ENCODE data around the gene PAK1. TPM values are rescaled to one million over a fixed set of nuclear protein-coding genes. Genes with fewer than 3 reads are reported as not detected.
"Not testable (repeated sequence)": the region's sequence is repeated elsewhere in the genome, so short reads cannot be mapped to it uniquely, and the experiment has no call there.

Gene PAK1
- polyA plus RNA-seq, 1 experiment: 70.3 TPM

GRCh38 chr11:77302752-77303151, 171.1 kb downstream of the PAK1 start:
- no peak for DNase-seq (ENCODE audit: low read depth, low spot score)
- Histone ChIP-seq H3K4me3 (ENCODE audit: low read depth, low read length) (no peak overlapping the region), H3K9me3 (ENCODE audit: control insufficient read depth, insufficient read depth, low read length) (no peaks in the 10 kb centered on the region), H3K27ac (ENCODE audit: low read depth, low read length) (no peak overlapping the region), H3K27me3 (ENCODE audit: control insufficient read depth, insufficient read depth, low read length) (no peaks in the 10 kb centered on the region)
- ChIA-PET POLR2A (no interaction called here), CTCF (no interaction called here)
- TF ChIP-seq CTCF (IDR thresholded peaks at IDR 0.05; ENCODE audit: low read depth, low read length): no peak

DNA sequence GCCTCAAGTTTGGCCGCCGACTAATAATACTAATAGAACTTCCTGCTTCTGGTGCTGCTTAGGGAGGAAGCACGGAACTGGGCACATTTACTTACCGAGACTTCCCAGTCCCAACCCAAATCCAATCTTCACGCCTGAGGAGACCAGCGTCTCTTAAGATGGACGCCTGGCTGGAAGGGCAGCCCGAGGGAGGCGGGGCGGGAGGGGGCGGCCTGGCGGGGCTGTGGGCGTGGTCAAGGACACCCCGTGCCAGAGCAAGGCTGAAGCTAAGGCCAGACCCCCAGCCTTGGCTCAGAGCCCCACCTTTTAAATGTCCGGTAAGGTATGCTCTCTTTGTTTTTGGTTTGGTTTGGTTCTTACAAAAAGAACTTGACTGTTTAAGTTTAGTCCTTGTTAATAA, 172.4 kb downstream of the PAK1 start, which contains the start of gene GDPD4:
TSS of gene GDPD4 (minus strand) at position 177 of the 400 bp plus-strand sequence. CDS start 16,549 bp downstream, outside the sequence.
- Histone ChIP-seq H3K27ac (ENCODE audit: low read depth, low read length) (no peak within 1 kb of the TSS), H3K9me3 (ENCODE audit: control insufficient read depth, insufficient read depth, low read length) (no peaks in the 10 kb centered on the region), H3K4me3 (ENCODE audit: low read depth, low read length) (no peak within 1 kb of the TSS), H3K27me3 (ENCODE audit: control insufficient read depth, insufficient read depth, low read length) (no peaks in the 10 kb centered on the region)
- ChIA-PET CTCF (no interaction called here), POLR2A (no interaction called here)
- no peak for TF ChIP-seq CTCF (IDR thresholded peaks at IDR 0.05; ENCODE audit: low read depth, low read length)
- DNase-seq (ENCODE audit: low read depth, low spot score): no peak

DNA sequence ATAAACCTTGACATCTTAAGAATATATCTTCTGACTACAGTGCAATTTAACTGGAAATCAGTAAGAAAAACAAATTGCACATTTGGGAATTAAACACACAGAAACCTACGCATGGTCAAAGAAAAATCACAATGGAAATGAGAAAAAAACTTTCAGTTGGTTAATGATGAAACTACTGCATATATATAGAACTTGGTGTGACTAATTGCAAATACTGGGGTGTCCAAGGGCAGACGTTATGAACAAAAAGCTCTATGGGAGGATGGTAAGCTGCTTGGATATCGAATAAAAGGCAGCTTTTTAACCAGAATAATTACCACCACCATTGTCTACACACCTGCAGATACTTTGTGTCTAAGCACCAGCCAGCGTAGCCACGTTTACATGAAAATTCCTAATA, 173.2 kb downstream of the PAK1 start:
- no peak for DNase-seq (ENCODE audit: low read depth, low spot score)
- Histone ChIP-seq H3K27me3 (ENCODE audit: control insufficient read depth, insufficient read depth, low read length) (no peaks in the 10 kb centered on the region), H3K27ac (ENCODE audit: low read depth, low read length) (no peak overlapping the region), H3K4me3 (ENCODE audit: low read depth, low read length) (no peak overlapping the region), H3K9me3 (ENCODE audit: control insufficient read depth, insufficient read depth, low read length) (no peaks in the 10 kb centered on the region)
- ChIA-PET CTCF (no interaction called here), POLR2A (no interaction called here)
- TF ChIP-seq CTCF (IDR thresholded peaks at IDR 0.05; ENCODE audit: low read depth, low read length): no peak

DNA sequence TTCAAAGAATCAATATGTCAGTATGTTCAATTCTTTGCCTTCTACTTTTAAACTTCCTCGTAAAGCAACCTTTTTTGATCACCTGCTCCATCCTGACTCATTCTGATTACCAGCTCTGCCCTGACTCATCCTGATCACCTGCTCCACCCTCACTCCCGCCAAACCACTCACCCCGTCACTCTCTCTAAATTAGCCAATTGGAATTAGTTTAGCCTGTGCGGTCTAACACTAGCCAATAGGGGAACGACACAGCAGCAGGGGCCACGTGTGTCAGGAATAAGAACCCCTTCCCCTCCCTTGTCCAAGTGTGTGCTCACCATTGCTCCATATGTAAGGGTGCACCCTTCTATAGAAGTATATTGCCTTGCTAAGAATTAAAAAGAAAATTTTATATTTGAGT, 173.9 kb downstream of the PAK1 start:
- CTCF ChIA-PET; H3K9me3 ChIP-seq (ENCODE audit: control insufficient read depth, insufficient read depth, low read length); H3K27me3 ChIP-seq (ENCODE audit: control insufficient read depth, insufficient read depth, low read length); POLR2A ChIA-PET; H3K4me3 ChIP-seq (ENCODE audit: low read depth, low read length); H3K27ac ChIP-seq (ENCODE audit: low read depth, low read length); DNase-seq (ENCODE audit: low read depth, low spot score): not testable (repeated sequence)

GRCh38 chr11:77299528-77299993, 174.3 kb downstream of the PAK1 start:
- ChIA-PET CTCF (no interaction called here), POLR2A (no interaction called here)
- Histone ChIP-seq H3K4me3 (ENCODE audit: low read depth, low read length) (no peak overlapping the region), H3K9me3 (ENCODE audit: control insufficient read depth, insufficient read depth, low read length) (no peaks in the 10 kb centered on the region), H3K27ac (ENCODE audit: low read depth, low read length) (no peak overlapping the region), H3K27me3 (ENCODE audit: control insufficient read depth, insufficient read depth, low read length) (no peaks in the 10 kb centered on the region)
- no peak for TF ChIP-seq CTCF (IDR thresholded peaks at IDR 0.05; ENCODE audit: low read depth, low read length)
- DNase-seq (ENCODE audit: low read depth, low spot score): no peak

DNA sequence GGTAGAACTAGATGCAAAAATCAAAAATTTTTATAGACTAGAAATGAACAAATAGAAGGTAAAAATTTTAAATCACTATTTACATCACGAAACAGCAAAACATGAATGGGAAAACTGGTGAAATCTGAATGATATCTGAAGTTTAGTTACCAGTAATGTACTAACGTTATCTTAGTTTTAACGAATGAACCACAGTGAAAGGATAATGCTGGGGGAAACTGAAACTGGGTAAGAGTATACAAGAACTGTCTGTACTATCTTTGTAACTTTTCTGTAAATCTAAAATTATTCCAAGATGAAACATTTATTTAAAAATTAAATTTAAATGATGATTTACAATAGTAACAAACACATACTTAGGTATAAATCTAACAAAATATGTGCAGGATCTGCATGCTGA, 179.9 kb downstream of the PAK1 start:
- ChIA-PET CTCF (no interaction called here), POLR2A (no interaction called here)
- TF ChIP-seq CTCF (IDR thresholded peaks at IDR 0.05; ENCODE audit: low read depth, low read length): no peak
- Histone ChIP-seq H3K27me3 (ENCODE audit: control insufficient read depth, insufficient read depth, low read length) (no peaks in the 10 kb centered on the region), H3K9me3 (ENCODE audit: control insufficient read depth, insufficient read depth, low read length) (no peaks in the 10 kb centered on the region), H3K27ac (ENCODE audit: low read depth, low read length) (no peak overlapping the region), H3K4me3 (ENCODE audit: low read depth, low read length) (no peak overlapping the region)
- no peak for DNase-seq (ENCODE audit: low read depth, low spot score)
